K562 (cell line): ENCODE measurements around the gene SOX12. TPM values are rescaled to one million over a fixed set of nuclear protein-coding genes. Genes with fewer than 3 reads are reported as not detected.
A peak's percentile ranks its signal among the peaks of the same experiment; 100 is the strongest.

Experiments
- ETS2 ChIP-seq: IDR thresholded peaks from 2 replicates; pipeline ENCODE4 v1.6.1; 2016; ENCODE audit warnings: borderline replicate concordance, missing genetic modification characterization, mild to moderate bottlenecking, moderate library complexity, missing compliant biosample characterization; ENCODE audit not compliant: poor library complexity, severe bottlenecking
- ILF3 ChIP-seq: fragments of 450-650 bp; IDR thresholded peaks from 2 replicates; pipeline ENCODE4 v1.6.1; 2018; ENCODE audit warnings: antibody characterized with exemption, mild to moderate bottlenecking, moderate library complexity, borderline replicate concordance
- NR1H2 ChIP-seq: sonication (generic); formaldehyde crosslinking; IDR thresholded peaks from 2 replicates; pipeline ENCODE4 v1.4.0; 2020; ENCODE audit warnings: mild to moderate bottlenecking, missing genetic modification reagents
- PML ChIP-seq: IDR thresholded peaks from 2 replicates; pipeline ENCODE4 v1.6.1; 2012; ENCODE audit warnings: low read length, inconsistent platforms
- RBM15 ChIP-seq: fragments of 200-400 bp; formaldehyde crosslinking; IDR thresholded peaks from 2 replicates; pipeline ENCODE4 v1.6.1; 2018; ENCODE audit warnings: mild to moderate bottlenecking, low read length, moderate library complexity; ENCODE audit not compliant: insufficient read depth
- SETDB1 ChIP-seq: IDR thresholded peaks from one replicate; pipeline ENCODE4 v1.6.1; 2012; ENCODE audit warnings: low read length, control low read depth, inconsistent platforms
- SIN3B ChIP-seq: fragments of 450-650 bp; IDR thresholded peaks from 2 replicates; pipeline ENCODE4 v1.6.1; 2017; ENCODE audit warnings: low read depth, mild to moderate bottlenecking, moderate library complexity
- ZBTB7A ChIP-seq: IDR thresholded peaks from 2 replicates; pipeline ENCODE4 v1.6.1; 2011; ENCODE audit warnings: low read depth, mild to moderate bottlenecking, low read length, moderate library complexity, borderline replicate concordance; ENCODE audit not compliant: control insufficient read depth
- ZNF12 ChIP-seq: sonication (generic); formaldehyde crosslinking; IDR thresholded peaks from 2 replicates; pipeline ENCODE4 v1.4.0; 2020; ENCODE audit warnings: mild to moderate bottlenecking, missing genetic modification reagents
- polyA plus RNA-seq, 8 experiments: library from polyadenylated mRNA; depleted of rRNA in 4 of 8; stranded (reverse) in 5 of 8; unstranded in 3 of 8; fragments of >200 nt; fragmentation: Nextera tagmentation in 2 of 8; fragmentation: Illumina TruSeq in 1 of 8; extraction: Ambion mirVana in 2 of 8; extraction: Trizol in 1 of 8; gene quantifications; 2 replicates each; pipeline versions ENCODE4 v1.2.1 to v1.2.3, GENCODE V29; 2011 to 2014; ENCODE audit warnings: inconsistent platforms in 1 of 8, missing spikeins in 1 of 8
- total RNA-seq, 7 experiments: library from RNA; depleted of rRNA in 6 of 7; stranded (reverse); fragments of >200 nt in 6 of 7; fragmentation: Illumina TruSeq in 2 of 7; extraction: Trizol in 2 of 7; gene quantifications; 2 replicates each; pipeline versions ENCODE4 v1.2.1 to v1.2.3, GENCODE V29; 2011 to 2021; ENCODE audit warnings: low replicate concordance in 1 of 7
- TF ChIP-seq, protein P1 (sequence below): fragments of 250-450 bp; sonication (Bioruptor Pico); IDR thresholded peaks from 2 replicates; pipeline ENCODE4 v1.5.0; 2021; ENCODE audit warnings: mild to moderate bottlenecking, borderline replicate concordance
- TF ChIP-seq, protein P2 (sequence below): fragments of 200-800 bp; sonication (Bioruptor generic); IDR thresholded peaks from 2 replicates; pipeline ENCODE4 v1.6.1; 2017; ENCODE audit warnings: missing genetic modification characterization, missing compliant biosample characterization
- TF ChIP-seq, protein P3 (sequence below): sonication (generic); formaldehyde crosslinking; IDR thresholded peaks from 2 replicates; pipeline ENCODE4 v1.8.0; 2022; ENCODE audit warnings: mild to moderate bottlenecking, missing genetic modification reagents
- TF ChIP-seq, protein P4 (sequence below), 2 experiments: fragments of 450-650 bp; IDR thresholded peaks; 2 replicates each; pipeline ENCODE4 v1.6.1; 2016
- TF ChIP-seq, protein P5 (sequence below): fragments of 450-650 bp; IDR thresholded peaks from 2 replicates; pipeline ENCODE4 v1.6.1; 2016; ENCODE audit warnings: antibody characterized with exemption

The SOX12 gene
- total and polyA plus RNA-seq, 9 of the 15 experiments (the other 6 are each of a cell fraction or from before 2014, with no cell fraction given): 0.42 to 26.3 (median 2.6) TPM

- TF ChIP-seq, protein P1, sequence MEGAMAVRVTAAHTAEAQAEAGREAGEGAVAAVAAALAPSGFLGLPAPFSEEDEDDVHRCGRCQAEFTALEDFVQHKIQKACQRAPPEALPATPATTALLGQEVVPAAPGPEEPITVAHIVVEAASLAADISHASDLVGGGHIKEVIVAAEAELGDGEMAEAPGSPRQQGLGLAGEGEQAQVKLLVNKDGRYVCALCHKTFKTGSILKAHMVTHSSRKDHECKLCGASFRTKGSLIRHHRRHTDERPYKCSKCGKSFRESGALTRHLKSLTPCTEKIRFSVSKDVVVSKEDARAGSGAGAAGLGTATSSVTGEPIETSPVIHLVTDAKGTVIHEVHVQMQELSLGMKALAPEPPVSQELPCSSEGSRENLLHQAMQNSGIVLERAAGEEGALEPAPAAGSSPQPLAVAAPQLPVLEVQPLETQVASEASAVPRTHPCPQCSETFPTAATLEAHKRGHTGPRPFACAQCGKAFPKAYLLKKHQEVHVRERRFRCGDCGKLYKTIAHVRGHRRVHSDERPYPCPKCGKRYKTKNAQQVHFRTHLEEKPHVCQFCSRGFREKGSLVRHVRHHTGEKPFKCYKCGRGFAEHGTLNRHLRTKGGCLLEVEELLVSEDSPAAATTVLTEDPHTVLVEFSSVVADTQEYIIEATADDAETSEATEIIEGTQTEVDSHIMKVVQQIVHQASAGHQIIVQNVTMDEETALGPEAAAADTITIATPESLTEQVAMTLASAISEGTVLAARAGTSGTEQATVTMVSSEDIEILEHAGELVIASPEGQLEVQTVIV (CRISPR knock-in tag): no peak
- TF ChIP-seq ZNF12 (no peak), ILF3 (no peak), PML (no peak; the same call in 1 of the 2 replicates), RBM15 (no peak), ETS2 (tag) (no peak), ZBTB7A (peak; percentile 33; the same call in 1 of the 2 replicates), SETDB1 (no peak), NR1H2 (CRISPR knock-in tag) (no peak), SIN3B (no peak)
- TF ChIP-seq, protein P2, sequence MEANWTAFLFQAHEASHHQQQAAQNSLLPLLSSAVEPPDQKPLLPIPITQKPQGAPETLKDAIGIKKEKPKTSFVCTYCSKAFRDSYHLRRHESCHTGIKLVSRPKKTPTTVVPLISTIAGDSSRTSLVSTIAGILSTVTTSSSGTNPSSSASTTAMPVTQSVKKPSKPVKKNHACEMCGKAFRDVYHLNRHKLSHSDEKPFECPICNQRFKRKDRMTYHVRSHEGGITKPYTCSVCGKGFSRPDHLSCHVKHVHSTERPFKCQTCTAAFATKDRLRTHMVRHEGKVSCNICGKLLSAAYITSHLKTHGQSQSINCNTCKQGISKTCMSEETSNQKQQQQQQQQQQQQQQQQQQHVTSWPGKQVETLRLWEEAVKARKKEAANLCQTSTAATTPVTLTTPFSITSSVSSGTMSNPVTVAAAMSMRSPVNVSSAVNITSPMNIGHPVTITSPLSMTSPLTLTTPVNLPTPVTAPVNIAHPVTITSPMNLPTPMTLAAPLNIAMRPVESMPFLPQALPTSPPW: peak; percentile 43; the same call in 1 of the 2 replicates
- TF ChIP-seq, protein P3, sequence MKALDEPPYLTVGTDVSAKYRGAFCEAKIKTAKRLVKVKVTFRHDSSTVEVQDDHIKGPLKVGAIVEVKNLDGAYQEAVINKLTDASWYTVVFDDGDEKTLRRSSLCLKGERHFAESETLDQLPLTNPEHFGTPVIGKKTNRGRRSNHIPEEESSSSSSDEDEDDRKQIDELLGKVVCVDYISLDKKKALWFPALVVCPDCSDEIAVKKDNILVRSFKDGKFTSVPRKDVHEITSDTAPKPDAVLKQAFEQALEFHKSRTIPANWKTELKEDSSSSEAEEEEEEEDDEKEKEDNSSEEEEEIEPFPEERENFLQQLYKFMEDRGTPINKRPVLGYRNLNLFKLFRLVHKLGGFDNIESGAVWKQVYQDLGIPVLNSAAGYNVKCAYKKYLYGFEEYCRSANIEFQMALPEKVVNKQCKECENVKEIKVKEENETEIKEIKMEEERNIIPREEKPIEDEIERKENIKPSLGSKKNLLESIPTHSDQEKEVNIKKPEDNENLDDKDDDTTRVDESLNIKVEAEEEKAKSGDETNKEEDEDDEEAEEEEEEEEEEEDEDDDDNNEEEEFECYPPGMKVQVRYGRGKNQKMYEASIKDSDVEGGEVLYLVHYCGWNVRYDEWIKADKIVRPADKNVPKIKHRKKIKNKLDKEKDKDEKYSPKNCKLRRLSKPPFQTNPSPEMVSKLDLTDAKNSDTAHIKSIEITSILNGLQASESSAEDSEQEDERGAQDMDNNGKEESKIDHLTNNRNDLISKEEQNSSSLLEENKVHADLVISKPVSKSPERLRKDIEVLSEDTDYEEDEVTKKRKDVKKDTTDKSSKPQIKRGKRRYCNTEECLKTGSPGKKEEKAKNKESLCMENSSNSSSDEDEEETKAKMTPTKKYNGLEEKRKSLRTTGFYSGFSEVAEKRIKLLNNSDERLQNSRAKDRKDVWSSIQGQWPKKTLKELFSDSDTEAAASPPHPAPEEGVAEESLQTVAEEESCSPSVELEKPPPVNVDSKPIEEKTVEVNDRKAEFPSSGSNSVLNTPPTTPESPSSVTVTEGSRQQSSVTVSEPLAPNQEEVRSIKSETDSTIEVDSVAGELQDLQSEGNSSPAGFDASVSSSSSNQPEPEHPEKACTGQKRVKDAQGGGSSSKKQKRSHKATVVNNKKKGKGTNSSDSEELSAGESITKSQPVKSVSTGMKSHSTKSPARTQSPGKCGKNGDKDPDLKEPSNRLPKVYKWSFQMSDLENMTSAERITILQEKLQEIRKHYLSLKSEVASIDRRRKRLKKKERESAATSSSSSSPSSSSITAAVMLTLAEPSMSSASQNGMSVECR: peak; percentile 87
- TF ChIP-seq, protein P4, sequence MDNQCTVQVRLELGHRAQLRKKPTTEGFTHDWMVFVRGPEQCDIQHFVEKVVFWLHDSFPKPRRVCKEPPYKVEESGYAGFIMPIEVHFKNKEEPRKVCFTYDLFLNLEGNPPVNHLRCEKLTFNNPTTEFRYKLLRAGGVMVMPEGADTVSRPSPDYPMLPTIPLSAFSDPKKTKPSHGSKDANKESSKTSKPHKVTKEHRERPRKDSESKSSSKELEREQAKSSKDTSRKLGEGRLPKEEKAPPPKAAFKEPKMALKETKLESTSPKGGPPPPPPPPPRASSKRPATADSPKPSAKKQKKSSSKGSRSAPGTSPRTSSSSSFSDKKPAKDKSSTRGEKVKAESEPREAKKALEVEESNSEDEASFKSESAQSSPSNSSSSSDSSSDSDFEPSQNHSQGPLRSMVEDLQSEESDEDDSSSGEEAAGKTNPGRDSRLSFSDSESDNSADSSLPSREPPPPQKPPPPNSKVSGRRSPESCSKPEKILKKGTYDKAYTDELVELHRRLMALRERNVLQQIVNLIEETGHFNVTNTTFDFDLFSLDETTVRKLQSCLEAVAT (IDR thresholded peaks at IDR 0.05): no peak
- TF ChIP-seq, protein P5, sequence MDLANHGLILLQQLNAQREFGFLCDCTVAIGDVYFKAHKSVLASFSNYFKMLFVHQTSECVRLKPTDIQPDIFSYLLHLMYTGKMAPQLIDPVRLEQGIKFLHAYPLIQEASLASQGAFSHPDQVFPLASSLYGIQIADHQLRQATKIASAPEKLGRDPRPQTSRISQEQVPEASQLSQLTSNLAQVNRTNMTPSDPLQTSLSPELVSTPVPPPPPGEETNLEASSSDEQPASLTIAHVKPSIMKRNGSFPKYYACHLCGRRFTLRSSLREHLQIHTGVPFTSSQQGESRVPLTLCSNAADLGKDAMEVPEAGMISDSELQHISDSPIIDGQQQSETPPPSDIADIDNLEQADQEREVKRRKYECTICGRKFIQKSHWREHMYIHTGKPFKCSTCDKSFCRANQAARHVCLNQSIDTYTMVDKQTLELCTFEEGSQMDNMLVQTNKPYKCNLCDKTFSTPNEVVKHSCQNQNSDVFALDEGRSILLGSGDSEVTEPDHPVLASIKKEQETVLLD: no peak
Measured at GRCh38 chr20:290084-290831, 35.1 kb upstream of the SOX12 start, which contains the start of gene C20orf96 (continued).
